ENCODE results near the gene GXYLT1. TPM values are rescaled to one million over a fixed set of nuclear protein-coding genes. Genes with fewer than 3 reads are reported as not detected.
"Not testable (repeated sequence)": the region's sequence is repeated elsewhere in the genome, so short reads cannot be mapped to it uniquely, and the experiment has no call there.

The GXYLT1 gene
- total RNA-seq, 1 donor from 2014 or later = 23.8 TPM

- Mint-ChIP-seq H3K4me1 (ENCODE audit: unreplicated experiment) (peaks cover 5% of the 10 kb centered on the region), H3K27me3 (no peaks in the 10 kb centered on the region), H3K9me3 (no peaks in the 10 kb centered on the region), H3K27ac (no peak overlapping the region), H3K4me3 (no peak overlapping the region), H3K36me3 (peaks cover 37% of the 10 kb centered on the region)
- DNase-seq (ENCODE audit: extremely low spot score, unreplicated experiment) = no peak
- no peak for TF ChIP-seq CTCF (conservative IDR thresholded peaks at IDR 0.05)
Observed at GRCh38 chr12:42084522-42084921, 60.2 kb downstream of the GXYLT1 start.

GRCh38 chr12:42076976-42077375, 67.7 kb downstream of the GXYLT1 start:
- Mint-ChIP-seq H3K4me1 (ENCODE audit: unreplicated experiment) (no peaks in the 10 kb centered on the region), H3K4me3 (no peak overlapping the region), H3K27me3 (no peaks in the 10 kb centered on the region), H3K27ac (no peak overlapping the region), H3K9me3 (peaks cover 6% of the 10 kb centered on the region), H3K36me3 (peaks cover 12% of the 10 kb centered on the region)
- no peak for TF ChIP-seq CTCF (conservative IDR thresholded peaks at IDR 0.05)
- DNase-seq (ENCODE audit: extremely low spot score, unreplicated experiment) = no peak

DNA sequence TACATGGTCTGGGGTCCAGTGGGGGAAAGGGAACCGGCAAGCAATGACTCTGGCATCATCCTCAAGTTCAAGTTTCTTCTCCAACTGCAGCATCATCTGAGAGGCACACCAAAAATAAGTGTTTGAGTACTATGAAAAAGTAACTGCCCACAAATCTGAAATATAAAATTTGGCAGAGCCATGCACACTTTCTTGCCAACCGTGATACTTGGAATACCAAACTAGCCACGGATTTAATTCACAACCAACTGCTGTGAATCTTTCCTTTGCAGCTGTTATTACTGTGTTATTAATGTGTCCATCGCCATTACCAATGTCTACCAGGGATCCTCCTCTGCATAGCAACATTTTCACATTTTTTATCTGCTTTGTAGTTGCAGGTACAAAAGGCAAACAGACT, 74.6 kb downstream of the GXYLT1 start:
- no peaks in the 10 kb centered on the region for H3K4me1 Mint-ChIP-seq (ENCODE audit: unreplicated experiment)
- no peak overlapping the region for H3K27ac Mint-ChIP-seq
- no peaks in the 10 kb centered on the region for H3K27me3 Mint-ChIP-seq

DNA sequence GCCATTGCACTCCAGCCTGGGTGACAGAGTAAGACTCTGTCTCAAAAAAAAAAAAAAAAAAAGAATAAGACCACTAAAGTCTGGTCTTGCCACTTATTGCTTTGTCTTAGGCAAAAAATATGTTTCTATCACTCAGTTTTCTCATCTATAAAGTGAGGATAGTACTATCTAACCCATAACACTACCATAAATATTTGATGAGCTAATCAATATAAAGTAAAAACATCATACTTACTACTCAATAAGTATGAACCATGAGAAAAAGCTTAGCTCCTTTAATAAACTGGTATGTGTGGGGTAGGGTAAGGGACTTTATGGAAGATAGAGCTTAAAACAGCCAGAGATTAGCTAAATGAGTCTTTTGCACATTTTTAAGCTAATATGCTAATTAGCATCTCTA, 85.5 kb downstream of the GXYLT1 start:
- Mint-ChIP-seq H3K4me3 (no peak overlapping the region), H3K36me3 (no peaks in the 10 kb centered on the region), H3K9me3 (peaks cover 14% of the 10 kb centered on the region), H3K4me1 (ENCODE audit: unreplicated experiment) (no peaks in the 10 kb centered on the region), H3K27ac (no peak overlapping the region), H3K27me3 (no peaks in the 10 kb centered on the region)
- no peak for TF ChIP-seq CTCF (conservative IDR thresholded peaks at IDR 0.05)
- DNase-seq (ENCODE audit: extremely low spot score, unreplicated experiment) = no peak

More for the DNA sequence above, 74.6 kb downstream of the GXYLT1 start:
- Mint-ChIP-seq H3K36me3 (no peaks in the 10 kb centered on the region), H3K9me3 (peaks cover 6% of the 10 kb centered on the region), H3K4me3 (no peak overlapping the region)
- DNase-seq (ENCODE audit: extremely low spot score, unreplicated experiment) = no peak
- TF ChIP-seq CTCF (conservative IDR thresholded peaks at IDR 0.05) = no peak

GRCh38 chr12:42056130-42056529, 88.5 kb downstream of the GXYLT1 start:
- no peak overlapping the region for H3K4me3 Mint-ChIP-seq
- no peaks in the 10 kb centered on the region for H3K4me1 Mint-ChIP-seq (ENCODE audit: unreplicated experiment)
- peaks cover 9% of the 10 kb centered on the region for H3K9me3 Mint-ChIP-seq
- H3K27me3 Mint-ChIP-seq = no peaks in the 10 kb centered on the region
- no peak for DNase-seq (ENCODE audit: extremely low spot score, unreplicated experiment)
- TF ChIP-seq CTCF (conservative IDR thresholded peaks at IDR 0.05) = no peak
- no peaks in the 10 kb centered on the region for H3K36me3 Mint-ChIP-seq
- no peak overlapping the region for H3K27ac Mint-ChIP-seq

- no peaks in the 10 kb centered on the region for H3K36me3 Mint-ChIP-seq
- no peaks in the 10 kb centered on the region for H3K4me1 Mint-ChIP-seq (ENCODE audit: unreplicated experiment)
- no peak for TF ChIP-seq CTCF (conservative IDR thresholded peaks at IDR 0.05)
- no peaks in the 10 kb centered on the region for H3K27me3 Mint-ChIP-seq
- no peak for DNase-seq (ENCODE audit: extremely low spot score, unreplicated experiment)
- H3K9me3 Mint-ChIP-seq = peaks cover 5% of the 10 kb centered on the region
- H3K27ac Mint-ChIP-seq = no peak overlapping the region
- no peak overlapping the region for H3K4me3 Mint-ChIP-seq
Observed at GRCh38 chr12:42053456-42053855, 91.2 kb downstream of the GXYLT1 start.

DNA sequence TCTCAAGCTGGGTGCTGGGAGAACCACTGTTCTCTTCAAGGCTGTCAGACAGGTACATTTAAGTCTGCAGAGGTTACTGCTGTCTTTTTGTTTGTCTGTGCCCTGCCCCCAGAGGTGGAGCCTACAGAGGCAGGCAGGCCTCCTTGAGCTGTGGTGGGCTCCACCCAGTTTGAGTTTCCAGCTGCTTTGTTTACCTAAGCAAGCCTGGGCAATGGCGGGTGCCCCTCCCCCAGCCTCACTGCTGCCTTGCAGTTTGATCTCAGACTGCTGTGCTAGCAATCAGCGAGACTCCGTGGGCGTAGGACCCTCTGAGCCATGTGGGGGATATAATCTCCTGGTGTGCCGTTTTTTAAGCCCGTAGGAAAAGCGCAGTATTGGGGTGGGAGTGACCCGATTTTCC, 95.7 kb downstream of the GXYLT1 start:
- not testable (repeated sequence) for H3K9me3 Mint-ChIP-seq, H3K4me3 Mint-ChIP-seq

More for the DNA sequence above, 95.7 kb downstream of the GXYLT1 start:
- H3K27me3 Mint-ChIP-seq; H3K4me1 Mint-ChIP-seq (ENCODE audit: unreplicated experiment); DNase-seq (ENCODE audit: extremely low spot score, unreplicated experiment); H3K27ac Mint-ChIP-seq; H3K36me3 Mint-ChIP-seq: not testable (repeated sequence)

Data from type B pancreatic cell (in vitro differentiated cells).